H1 (cell line): Measurements from ENCODE around the gene PRKAB1. TPM values are rescaled to one million over a fixed set of nuclear protein-coding genes. Genes with fewer than 3 reads are reported as not detected.

ENCODE experiments used
- ATF2 ChIP-seq: IDR thresholded peaks from 2 replicates; pipeline ENCODE4 v1.6.1; 2012; ENCODE audit warnings: low read length, inconsistent platforms
- CHD7 ChIP-seq: fragments of 300-600 bp; sonication (generic); IDR thresholded peaks from 2 replicates; pipeline ENCODE4 v1.7.1; 2012; ENCODE audit warnings: low read length, moderate library complexity, mild to moderate bottlenecking, inconsistent platforms; ENCODE audit not compliant: insufficient replicate concordance
- EP300 ChIP-seq, 2 experiments: IDR thresholded peaks; 1 replicate in 1 of 2; 2 replicates in 1 of 2; pipeline ENCODE4 v1.6.1; 2011 to 2012; ENCODE audit warnings: low read depth in 2 of 2, low read length in 2 of 2, mild to moderate bottlenecking in 2 of 2, borderline replicate concordance in 1 of 2, inconsistent platforms in 1 of 2, moderate library complexity in 1 of 2
- GABPA ChIP-seq: IDR thresholded peaks from 2 replicates; pipeline ENCODE4 v1.6.1; 2011; ENCODE audit warnings: mild to moderate bottlenecking, low read length, moderate library complexity, borderline replicate concordance; ENCODE audit not compliant: insufficient read depth
- GTF2F1 ChIP-seq: IDR thresholded peaks from 2 replicates; pipeline ENCODE4 v1.6.1; 2012; ENCODE audit warnings: low read depth, low read length, improper control_type of control experiment, borderline replicate concordance
- KDM1A ChIP-seq: fragments of 200-600, 300-600 bp; sonication (generic); IDR thresholded peaks from 2 replicates; pipeline ENCODE4 v1.7.1; 2016; ENCODE audit warnings: mild to moderate bottlenecking, low read length, borderline replicate concordance
- SAP30 ChIP-seq: fragments of 300-600 bp; sonication (generic); IDR thresholded peaks from 2 replicates; pipeline ENCODE4 v1.7.1; 2012; ENCODE audit warnings: low read length, moderate library complexity, mild to moderate bottlenecking, inconsistent platforms; ENCODE audit not compliant: insufficient read depth, insufficient replicate concordance
- SIX5 ChIP-seq: IDR thresholded peaks from 2 replicates; pipeline ENCODE4 v1.6.1; 2011; ENCODE audit warnings: mild to moderate bottlenecking, low read depth, low read length
- TCF12 ChIP-seq: IDR thresholded peaks from 2 replicates; pipeline ENCODE4 v1.6.1; 2011; ENCODE audit warnings: low read depth, mild to moderate bottlenecking, low read length
- TEAD4 ChIP-seq: IDR thresholded peaks from 2 replicates; pipeline ENCODE4 v1.6.1; 2012; ENCODE audit warnings: low read depth, low read length, inconsistent platforms, mixed read lengths
- polyA plus RNA-seq, 7 experiments: library from polyadenylated mRNA; depleted of rRNA in 3 of 7; stranded (reverse) in 5 of 7; unstranded in 2 of 7; fragments of >200 nt in 5 of 7; fragments of 200-250 nt in 2 of 7; gene quantifications; 1 replicate in 5 of 7; 2 replicates in 1 of 7; 4 replicates in 1 of 7; pipeline versions ENCODE4 v1.2.1 to v1.2.3, GENCODE V29; 2011 to 2013; ENCODE audit warnings: missing spikeins in 2 of 7, mixed read lengths in 2 of 7
- total RNA-seq: library from RNA; stranded (reverse); fragmentation: NEBNext Ultra II Directional; extraction: Animal tissue kit (Norgen Biotek cat#: 25700); gene quantifications from 2 replicates; pipeline ENCODE4 v1.2.1, GENCODE V29; 2021

The PRKAB1 gene
- total and polyA plus RNA-seq, 2 of the 8 experiments (the other 6 are each of a cell fraction or from before 2014, with no cell fraction given) = 24.0 to 32.1 TPM

DNA sequence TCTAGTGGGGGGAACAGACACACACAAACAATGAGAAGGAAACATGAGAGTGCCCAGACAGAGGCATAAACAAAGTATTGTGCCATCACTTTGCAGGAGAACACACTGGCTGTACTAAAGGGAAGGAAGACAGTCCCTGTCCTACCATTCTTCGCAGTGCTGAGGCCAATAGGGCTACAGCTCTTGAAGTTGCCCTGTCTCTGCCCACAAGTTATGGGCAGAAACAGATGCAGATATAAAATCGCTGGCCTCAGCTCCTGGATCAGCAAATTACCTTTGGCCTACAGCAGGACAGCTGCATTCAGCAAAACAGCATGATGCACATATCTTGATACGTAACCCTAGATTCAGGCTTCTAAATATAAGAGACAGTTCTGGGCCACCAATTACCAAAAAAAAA, 23.0 kb upstream of the PRKAB1 start (continued):
- TF ChIP-seq CHD7 (no peak), TCF12 (no peak), KDM1A (no peak), ATF2 (no peak), GABPA (no peak), SAP30 (no peak), SIX5 (no peak), GTF2F1 (no peak), TEAD4 (no peak), EP300 (IDR thresholded peaks at IDR 0.05; ENCODE audit: borderline replicate concordance in 1 of 2, low read depth in 2 of 2, low read length in 2 of 2) (no peak)
